HG02970 (cell line): ENCODE measurements around the gene MTURN.

Experiments used
- ATAC-seq: cut with Tn5 transposase; IDR thresholded peaks from one replicate; pipeline ENCODE4 v1.9.1; 2021; ENCODE audit warnings: mild to moderate bottlenecking, moderate library complexity, moderate number of reproducible peaks; ENCODE audit not compliant: unreplicated experiment, low FRiP score

MTURN gene

DNA sequence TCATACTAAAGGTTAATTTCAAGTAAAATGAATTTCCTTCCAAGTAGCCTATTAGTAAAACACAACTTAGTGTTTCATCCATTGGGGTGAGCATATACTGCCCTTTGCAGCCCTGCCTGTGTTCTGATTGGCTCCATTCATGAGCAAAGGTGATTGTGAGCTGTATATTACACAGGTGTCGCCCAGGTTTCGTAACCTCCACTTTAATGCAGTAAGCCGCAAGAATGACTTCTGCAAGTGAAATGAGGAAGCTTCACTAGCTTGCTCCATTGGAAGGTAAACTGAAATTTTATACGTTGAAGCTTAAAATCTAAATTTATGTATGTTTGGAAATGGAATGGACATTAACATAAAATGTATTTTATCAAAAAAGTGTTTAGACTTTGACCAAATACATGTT is 24.4 kb downstream of the MTURN start:
- no peak for ATAC-seq

DNA sequence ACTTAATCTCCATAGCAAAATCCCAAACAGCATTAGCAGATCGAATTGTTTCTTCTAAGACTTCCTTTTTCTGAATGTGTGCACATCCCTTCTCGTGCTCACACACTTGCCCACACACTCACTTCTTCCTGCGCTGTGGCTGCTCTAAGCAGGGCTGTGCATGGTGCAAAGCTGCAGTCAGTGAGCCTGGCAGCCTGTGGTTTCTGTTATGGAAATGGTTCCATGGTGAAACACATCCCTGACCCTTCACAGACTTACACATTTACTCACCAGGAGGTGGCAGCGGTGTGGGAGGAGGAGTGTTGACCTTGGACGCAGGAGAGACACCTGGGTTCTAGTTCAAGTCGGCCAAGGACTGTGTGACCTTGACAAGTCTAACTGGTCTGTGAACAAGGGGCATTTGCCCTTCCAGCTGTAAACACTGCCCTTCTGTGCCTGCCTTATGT is 24.9 kb downstream of the MTURN start:
- ATAC-seq, result no peak

DNA sequence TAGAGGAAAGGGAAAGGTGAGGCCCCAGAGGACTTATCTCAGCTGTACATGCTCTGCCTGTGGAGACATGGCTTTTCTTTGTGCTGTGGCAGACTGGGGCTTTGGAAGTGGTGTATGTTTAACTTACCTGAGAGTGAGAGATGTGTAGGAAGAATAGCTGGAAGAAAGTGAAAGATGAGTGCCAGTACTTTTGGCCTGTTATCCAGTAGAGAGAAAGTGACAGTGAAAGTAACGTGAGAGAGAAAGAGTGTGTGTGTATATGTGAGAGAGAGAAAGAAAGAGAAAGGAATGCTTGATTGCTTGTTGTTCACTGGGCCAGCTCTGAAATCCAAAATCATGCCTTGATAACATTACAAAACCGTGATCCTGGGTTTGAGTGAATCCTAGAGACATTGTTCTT is 25.5 kb downstream of the MTURN start:
- no peak for ATAC-seq

DNA sequence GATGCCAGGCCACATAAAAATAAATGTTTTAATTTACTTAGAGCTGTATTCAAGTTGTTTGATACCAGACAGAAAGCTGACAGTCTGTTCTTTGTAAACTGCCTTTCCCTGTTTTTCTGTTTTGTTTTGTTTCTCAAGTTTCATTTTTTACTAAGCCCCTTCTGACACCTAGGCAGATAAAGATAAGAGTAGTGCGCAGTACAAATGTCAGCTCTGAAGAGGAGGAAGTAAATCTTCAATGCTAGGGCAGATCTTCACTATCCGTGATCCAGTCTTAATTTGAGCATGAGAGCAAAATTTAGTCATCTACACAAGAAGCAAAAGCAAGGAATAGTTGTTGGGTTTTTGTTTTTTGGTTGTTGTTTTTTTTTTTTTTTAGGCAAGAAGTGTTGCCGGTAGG is 27.3 kb downstream of the MTURN start:
- ATAC-seq, result no peak

DNA sequence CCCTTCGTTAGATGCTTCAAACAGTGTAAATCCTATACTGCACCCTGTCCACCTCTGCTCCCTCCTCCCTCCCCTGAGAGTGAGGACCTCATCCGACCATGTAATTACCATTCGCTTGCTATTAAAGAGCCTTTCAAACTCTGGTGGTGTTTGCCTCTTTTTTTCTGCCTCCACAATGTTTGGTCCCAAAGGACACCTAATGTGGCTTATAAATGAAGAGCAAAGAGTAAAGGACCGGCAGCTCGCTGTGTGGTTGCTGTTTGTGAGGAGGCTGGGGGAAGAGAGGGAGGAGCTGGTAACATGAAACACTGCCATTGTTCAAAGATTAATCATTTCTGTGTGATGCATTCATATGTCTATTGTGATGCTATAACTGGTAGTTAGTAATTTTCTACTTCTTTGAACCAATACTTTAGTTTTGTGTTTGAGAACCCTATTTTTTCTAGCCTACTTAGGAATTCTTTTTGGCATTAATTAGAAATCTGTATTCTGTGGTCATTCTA is 27.9 kb downstream of the MTURN start:
- no peak for ATAC-seq

DNA sequence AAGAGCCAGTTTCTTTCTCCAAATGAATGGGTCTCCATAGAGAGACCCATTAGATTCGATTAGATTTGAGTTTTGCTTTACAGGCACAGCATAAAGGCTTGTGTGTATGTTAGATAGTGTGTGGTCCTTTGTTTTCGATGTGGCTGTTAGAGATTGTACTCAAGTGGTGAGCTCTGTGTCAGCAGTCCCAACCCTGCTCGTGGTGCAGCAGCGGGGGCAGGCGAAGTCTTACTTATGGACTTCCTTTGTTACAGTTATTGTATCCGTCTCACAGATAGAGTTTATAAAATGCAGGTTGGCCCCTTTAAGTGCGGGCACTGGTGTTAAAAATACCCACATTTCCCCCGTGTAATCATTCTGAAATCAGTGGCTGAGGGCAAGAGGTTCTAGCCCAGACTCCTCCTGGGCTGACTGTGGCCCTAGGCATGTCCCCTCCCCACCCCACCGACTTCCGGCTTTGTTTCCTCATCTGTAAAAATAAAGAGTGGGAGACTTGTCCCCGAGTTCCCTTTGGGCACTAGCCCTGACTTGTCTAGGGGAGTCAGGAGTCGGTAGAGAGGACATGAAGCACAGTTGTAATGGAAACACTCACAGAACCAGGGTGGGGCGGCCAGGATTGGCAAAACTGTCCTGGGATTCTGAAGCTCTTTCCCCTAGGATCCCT is 28.6 kb downstream of the MTURN start:
- ATAC-seq, result no peak

DNA sequence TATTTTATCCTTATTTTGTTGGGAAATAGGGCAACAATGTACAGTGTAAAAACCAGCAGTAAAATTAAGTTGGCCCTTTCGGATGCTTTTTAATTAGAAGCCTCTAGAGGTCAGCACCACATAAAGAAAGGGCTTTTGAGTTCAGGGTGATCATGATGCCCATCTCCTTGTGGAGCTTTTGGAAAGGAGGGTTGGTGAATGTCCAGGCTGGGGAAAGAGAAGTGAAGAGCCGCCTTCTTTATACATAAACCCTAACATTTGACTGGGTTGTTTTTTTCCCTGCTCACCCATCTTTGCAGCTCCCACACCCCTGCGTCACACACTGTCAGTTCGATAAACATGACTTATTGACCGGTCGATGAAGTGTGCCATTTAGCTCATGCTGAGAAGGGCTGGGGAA is 29.8 kb downstream of the MTURN start:
- ATAC-seq, result no peak

DNA sequence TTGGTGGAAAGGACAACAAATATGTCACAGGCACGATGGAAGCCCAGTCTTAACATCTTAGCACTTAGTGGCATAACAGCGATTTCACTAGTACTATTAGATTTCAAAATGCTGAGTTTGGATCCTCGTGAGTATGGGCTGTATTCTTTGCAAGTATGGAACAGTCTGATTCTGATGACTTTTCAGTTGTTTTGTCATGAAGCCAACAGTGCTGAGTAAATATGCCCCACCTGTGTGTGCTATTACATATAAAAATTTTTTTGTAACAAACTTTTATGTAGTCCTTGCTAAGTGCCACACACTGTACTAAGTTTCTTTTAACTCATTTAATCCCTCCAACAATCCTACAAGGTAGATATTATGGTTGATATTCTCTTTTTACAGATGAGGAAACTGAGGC is 30.8 kb downstream of the MTURN start:
- no peak for ATAC-seq

DNA sequence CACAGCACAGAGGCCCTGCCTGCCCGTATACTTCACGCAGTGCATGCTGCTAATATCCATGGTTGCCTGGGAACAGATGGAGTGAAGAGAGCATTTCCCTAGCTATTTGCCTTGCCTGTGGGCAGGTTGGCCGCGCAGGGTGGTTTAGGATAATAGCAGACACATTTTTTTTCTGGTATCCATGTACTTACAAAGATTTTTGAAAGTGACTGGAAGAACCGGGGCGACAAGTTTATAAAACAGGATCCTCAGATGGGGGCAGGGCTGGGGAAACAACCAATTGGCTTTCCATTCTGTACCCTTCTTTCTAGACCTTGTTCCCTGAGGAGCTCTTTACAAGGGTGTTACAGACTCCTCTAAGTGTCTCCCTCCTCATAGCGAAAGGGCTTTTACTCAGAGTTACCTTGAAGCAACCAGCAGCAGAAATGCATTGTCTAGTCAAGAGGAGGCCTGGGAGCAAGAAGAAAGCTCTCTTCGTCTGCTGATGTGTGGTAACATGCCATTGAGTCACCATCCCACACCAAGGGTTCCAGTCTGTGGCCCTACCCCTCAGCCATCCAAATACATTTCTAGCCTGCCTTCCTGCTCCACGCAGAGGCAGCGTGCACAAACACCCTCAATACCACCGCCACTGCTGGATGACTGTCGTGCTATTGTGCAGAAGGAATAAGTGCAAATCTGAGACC is 31.5 kb downstream of the MTURN start:
- no peak for ATAC-seq

DNA sequence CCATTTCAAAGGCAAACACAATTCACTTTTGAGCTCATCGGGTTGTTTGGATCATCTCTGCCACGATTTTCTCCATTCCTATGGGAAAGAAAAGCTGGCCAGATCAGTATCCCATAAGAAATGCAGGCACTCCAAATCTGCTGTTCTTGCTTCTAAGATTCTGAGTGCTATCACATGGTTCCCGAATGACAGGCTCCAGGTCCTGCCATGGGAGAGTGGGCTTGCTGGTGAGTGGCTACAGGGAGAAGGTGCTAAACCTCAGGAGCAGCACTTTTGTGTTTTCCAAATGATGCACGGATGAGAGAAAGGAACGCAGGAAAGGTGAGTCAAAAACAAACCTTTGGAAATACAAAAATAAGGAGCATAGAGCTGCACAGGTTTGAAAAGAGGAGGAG is 32.1 kb downstream of the MTURN start:
- ATAC-seq, result no peak

DNA sequence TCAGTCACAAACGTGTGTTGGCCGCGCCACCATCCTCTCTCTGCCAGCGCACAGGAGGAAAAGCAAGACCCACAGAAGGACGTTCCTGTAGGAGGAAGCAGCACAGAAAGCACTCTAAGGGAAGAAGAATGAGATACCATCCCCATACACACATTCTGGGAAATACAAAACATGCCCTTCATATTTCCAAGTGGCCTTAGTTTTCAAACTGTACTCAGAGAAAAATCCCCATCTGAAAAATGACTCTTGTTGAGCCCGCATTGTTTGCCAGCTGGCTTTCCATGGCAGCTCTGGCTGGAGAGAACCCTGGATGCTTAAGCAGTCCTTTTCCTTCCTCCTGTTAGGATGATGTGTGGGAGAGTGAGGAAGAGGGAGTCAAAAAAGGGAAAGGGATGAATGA is 33.1 kb downstream of the MTURN start:
- no peak for ATAC-seq

DNA sequence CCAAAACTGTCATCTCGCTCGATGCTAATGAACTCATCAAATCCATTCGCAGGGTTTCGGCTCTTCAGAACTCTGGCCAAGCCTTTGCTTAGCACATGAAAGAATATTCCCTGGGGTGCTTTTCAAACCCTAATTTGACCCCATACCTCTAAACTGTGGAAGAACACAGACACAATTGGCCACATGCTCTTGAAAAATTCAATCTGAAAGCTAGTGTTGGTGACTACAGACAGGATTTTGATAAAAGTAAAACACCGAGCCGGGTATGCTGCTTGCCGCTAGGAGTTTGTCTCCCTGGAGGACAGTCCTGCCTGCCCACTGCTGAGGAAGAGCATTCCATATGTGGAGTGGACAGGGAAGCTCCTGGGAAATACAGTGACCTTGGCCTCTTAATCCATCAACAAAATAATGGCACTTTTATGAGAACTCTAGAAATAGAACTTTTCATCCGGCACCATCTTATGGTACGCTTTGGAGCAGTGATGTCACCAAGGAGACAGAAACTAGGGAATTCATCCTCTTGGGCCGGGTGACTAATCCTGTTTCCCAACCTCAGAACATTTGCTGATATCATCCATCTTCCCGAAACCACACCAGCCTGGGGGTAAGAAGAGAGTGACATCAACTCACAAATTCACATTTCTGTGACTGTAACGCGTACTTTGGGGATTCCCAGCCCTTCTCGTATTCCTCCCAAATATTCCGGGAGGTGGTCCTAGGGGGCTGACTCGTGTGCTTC is 34.2 kb downstream of the MTURN start:
- no peak for ATAC-seq

DNA sequence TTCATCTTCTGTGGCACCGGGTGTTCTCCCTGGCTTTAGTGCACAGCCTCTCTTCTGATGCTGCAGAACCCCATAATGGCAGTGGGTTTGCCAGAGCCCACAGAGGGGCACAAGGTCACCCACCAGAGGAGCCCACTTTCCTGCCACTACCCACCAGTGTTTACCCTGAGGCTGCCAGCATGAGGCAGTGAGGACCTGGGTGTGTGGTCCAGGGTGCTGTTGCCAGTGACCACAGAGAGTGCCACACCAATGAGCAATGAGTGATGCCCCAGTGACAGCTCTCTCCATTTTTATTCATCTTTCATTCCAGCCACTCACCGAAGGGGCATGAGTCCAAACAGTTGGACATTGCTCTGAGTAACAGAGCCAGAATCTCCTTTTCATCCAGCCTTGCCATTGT is 34.8 kb downstream of the MTURN start:
- no peak for ATAC-seq

DNA sequence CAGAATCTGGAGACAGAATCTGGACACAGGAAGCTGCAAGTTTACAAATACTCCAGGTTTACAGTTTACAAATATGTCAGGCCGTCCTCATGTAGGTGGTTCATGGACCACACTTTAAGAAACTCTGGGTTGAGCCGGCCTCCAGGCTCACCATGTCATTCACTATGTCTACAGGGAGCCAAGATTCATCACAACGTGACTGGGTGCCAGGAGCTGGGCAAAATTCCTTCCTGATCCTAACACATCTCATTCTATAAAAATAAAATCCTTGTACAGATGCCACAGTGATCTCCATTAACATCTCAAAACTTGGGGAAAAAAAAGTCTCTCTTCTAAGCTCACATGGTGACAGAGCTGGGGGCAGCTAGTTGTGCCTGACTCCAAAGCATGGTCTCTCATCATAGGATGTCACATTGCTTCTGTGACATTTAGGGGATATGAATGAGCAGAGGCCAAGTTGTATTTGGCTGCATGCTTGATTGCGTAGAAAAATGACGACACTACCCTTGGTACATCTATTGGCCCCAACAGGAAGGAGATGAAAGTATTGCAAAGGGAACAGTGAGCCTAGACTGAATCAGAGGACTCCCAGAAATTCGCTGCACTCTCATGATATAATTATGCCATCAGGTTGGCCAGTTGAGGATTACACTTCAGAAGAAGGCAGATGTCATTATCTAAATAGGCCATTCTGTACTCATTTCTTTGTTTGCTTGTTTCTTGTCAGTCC is 35.9 kb downstream of the MTURN start:
- no peak for ATAC-seq

DNA sequence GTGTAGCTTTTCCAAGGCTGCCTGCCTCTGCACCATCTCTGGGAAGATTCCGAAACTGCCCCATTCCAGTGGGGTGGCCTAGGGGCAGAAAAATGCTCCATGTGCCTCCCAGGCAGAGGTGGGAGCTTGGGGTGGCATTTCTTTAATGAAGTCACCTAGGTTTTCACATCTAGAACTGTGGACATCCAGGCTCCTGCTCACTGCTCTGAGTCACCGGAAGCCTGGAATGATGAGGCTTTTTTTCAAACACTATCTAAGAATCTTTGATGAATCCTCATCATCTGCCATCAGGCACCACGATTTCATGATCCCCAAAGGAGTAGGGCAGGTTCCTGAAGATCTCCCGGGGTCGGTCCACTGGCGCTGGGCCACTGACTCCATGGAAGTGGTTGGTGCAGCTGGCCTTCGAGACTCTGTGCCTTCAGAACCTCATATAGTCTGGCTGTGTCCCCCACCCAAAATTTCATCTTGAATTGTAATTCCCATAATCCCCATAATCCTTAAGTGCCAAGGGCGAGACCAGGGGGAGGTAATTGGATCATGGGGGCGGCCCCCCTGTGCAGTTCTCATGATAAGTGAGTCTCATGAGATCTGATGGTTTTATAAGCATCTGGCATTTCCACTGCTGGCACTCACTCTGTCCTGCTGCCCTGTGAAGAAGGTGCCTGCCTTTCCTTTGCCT is 37.1 kb downstream of the MTURN start:
- no peak for ATAC-seq

DNA sequence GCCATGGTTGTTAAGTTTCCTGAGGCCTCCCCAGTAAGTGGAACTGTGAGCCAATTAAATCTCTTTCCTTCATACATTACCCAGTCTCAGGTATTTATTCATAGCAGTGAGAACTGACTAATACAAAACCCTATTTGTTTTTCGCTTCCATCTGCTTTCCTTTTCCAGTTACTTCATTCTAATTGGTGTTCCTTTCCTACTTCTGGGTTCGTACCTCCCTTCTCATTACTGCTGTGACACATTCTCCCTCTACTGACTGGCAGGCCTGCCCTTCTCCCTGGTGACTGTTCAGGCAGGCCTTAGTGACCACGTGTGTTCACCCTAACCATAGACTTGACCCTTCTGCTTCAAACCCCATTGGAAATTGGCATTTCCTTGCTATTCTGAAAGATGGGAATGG is 37.7 kb downstream of the MTURN start:
- ATAC-seq, result no peak

DNA sequence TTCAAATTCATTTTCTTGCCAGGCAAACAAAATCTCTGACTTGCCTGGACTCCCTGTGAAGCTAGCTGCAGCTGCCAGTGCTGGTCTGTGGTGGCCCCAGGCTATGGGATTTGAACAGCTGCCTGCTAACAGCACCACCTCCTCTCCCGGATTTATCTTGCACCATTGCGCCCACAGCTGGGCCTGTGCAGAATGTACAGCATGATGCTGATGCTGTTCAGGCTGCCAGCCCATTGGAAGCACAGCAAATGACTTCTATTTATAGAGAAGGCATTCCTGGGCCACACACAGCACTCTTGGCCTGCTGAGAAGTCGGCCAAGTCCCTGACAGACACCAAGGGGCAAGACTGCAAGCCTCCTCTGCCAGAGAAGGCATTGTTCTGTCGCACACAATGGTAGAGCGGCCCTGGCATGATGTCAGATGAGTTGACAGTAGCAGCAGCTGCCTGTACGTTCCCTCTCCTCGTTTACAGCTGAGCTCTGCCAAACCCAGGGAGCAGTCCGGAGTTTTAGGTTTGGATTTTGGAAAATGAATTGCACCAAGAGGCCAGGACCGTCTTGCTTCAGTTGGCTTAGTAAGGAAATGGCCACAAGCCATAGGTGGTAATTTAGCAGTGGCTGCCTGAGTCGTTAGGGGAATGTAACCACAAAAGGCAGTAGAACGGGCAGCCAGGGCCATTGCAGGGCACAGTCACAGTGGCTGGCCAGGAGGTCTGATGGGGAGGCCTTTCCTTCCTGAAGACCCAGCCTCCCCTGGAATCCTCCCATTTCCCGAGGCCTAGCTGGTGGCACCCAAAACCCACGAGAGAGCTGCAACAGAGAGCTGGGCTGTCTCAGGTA is 38.5 kb downstream of the MTURN start:
- ATAC-seq, result no peak

DNA sequence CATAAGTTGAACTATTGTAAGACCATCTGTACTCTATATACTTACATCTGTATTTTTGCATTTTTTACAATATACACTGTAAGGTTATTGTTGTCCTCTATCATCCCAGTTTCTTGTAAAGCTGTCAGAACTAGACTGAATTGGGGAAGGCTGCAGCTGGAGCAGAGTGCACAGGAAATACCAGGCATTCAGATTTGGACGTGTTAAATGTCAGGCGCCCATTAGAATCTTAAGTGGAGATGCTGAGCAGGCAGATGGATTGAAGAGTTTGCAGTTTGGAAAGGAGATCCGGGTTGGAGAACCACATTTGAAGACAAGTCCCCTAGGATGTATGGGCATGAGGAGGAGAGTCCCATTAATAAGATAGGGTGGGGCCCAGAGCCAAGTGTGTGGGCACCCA is 40.4 kb downstream of the MTURN start:
- ATAC-seq, result no peak

DNA sequence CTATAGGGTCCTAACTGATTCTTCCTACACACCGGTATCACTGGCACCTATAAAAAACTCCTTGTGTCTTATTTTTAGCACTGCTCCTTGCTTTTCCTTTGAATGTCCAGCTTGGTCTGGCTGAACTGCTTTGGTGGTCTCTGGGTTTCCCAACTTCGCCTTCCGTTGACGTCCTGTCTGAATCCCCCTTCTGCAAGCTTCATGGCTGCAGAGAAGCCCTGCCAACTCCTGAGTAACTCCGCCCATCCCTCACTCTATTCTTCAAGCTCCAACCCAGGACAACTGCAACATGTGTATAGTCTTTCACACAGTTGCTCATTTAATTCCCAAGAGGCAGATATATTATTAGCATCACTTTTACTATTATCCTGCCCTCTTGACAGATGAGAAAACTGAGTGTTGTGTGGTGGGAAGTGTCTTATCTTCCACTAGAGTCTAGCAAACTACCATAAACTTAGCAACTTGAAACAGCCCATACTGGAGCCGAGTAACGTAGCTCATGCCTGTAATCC is 40.9 kb downstream of the MTURN start:
- no peak for ATAC-seq
